Activated CD4-positive, alpha-beta T cell treated with anti-CD3 and anti-CD28 coated beads, Interleukin-2, amount 50 U/mL, for 16 hours (primary cell): ENCODE measurements around the gene FAM222A.

Experiments
- DNase-seq: peaks from one replicate; pipeline ENCODE4 v3.0.0-alpha.2; 2020

The FAM222A gene

DNA sequence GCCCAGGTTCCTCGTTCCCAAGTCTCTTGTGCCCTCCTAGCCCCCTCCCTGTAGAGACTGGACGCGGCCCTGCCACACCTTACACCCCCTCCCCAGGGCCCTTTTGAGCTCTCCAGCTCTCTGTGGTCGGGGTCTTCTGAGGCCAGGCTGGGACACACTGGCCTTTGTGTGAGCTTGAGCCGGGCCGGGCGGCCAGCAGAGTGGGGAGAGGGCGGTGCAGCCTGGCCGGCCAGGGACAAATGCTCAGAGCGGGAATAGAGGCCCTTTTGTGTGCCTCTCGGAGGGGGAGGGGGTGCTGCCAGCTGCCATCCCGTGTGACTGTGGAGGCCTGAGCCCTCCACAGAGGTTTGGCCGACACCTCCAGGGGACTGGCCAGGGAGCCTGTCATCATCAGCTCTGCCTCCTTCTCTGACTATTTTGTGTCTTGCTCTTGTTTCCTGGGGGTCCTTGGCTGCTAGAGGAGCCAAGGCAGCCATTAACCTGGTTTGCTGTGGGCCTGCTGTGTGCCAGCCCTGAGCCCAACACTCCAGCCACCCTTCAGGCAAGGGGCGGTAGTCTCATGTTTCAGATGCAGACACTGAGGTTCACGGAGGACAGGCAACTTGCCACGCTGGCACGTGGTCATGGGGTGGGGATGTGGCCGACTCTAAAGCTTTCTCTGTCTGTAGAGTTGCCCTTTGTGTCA lies 13.6 kb downstream of the FAM222A start:
- DNase-seq: no peak

- DNase-seq: no peak
These were observed 14.4 kb downstream of the FAM222A start for GRCh38 chr12:109727746-109728726.

GRCh38 chr12:109728921-109729320 lies 15.3 kb downstream of the FAM222A start:
- DNase-seq: no peak

- DNase-seq: no peak
These were observed 15.8 kb downstream of the FAM222A start for GRCh38 chr12:109729371-109729781.

DNA sequence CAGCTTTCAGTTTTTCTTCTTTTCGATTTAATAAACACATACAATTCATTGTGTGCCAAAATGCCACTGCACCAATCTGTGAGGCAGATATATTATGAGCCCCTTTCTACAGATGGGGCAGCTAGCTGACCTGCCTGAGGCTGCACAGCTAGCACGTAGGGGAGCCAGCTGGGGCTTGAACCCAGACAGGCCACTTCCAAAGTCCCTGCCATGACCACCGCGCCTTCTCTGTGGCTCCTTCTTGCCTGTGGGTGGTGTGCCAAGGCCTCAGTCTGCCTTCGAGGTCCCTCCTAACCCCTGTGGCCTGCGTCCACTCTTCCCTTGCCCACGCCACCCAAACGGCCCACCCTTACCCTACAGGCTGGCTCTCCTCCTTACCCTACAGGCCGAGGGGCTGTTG lies 16.2 kb downstream of the FAM222A start:
- no peak for DNase-seq

GRCh38 chr12:109730306-109731145 lies 16.9 kb downstream of the FAM222A start:
- no peak for DNase-seq

- no peak for DNase-seq
These were observed 17.7 kb downstream of the FAM222A start for GRCh38 chr12:109731231-109731731.

- DNase-seq: no peak
These were observed 18.2 kb downstream of the FAM222A start for GRCh38 chr12:109731806-109732205.

DNA sequence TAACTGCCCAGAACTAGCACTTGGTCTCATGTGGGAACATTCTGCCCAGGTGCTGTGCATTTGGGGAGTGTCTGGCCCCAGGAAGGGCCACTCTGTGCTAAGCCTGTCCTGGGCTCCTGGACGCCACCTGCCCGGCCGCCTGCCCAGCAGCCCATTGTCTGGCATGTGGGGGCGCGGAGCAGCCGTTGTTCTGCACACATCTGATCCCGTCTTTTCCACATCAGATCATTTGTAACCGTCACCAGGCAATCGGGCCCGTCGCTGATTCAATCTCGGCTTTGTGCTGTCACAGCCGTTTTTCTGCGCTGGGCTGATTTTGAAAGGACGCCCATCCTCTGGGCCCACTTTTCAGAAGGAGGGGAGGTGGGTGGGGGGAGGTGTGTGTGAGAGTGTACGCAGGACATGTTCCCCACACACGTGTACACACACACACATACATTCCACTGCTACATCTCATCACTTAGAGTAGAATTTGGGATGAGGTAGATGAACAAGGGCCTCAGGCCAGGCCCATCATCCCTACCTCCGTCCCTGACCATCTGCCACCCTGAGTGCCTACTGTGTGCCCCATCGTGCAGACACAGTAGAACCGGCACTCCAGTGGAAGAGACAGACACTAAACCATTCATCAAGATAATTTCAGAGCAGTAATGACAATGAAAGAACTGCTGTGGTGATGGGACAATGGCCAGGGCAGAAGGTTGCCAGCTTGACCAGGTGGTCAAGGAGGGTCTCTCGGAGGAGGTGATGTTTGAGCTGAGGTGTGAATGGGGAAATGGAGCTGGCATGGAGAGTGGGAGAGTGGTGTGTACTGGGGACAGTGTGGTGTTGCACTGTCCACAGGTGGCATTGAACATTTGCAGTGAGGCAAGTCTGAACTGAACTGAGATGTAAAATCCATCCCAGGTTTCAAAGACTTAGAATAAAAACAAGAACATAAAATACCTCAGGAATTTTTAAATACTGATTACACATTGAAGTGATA lies 19.0 kb downstream of the FAM222A start:
- no peak for DNase-seq

DNA sequence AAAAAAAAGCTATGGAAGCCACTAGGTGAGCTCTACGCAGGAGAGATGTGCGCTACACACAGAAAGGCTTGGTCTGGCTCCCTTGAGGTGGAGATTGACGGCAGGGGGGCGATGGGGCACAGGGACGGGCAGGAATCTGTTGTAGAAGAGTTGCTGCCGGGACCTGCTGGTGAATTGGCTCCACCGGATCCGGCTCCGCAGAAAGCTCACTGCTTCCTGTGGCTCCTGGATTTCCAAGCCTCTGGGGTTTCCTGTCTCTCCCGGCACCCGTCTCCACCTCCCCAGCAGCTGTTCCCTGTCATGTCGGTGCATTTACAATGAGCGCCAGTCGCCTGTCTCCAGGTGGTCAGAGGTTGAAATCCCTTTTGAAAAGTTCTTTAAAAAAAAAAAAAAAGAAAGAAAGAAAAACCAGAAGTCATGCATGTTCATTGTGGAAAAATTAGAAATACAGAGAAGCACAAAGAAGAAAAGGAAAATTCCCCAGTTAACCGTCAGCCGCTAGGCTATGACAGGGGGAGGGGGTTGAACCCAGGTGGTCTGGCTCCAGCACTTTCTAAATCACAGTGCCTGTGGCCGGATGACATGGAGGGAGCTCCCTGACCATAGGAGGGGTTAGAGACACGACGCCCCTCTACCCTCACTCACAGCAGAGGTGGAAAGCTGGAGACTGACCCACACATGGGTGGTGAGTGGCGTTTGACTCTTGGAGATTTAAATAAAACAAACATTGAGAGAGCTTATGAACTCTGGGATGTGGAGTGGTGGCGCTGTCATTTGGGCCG lies 20.8 kb downstream of the FAM222A start:
- no peak for DNase-seq

- DNase-seq: no peak
These were observed 21.5 kb downstream of the FAM222A start for GRCh38 chr12:109735051-109735521.

DNA sequence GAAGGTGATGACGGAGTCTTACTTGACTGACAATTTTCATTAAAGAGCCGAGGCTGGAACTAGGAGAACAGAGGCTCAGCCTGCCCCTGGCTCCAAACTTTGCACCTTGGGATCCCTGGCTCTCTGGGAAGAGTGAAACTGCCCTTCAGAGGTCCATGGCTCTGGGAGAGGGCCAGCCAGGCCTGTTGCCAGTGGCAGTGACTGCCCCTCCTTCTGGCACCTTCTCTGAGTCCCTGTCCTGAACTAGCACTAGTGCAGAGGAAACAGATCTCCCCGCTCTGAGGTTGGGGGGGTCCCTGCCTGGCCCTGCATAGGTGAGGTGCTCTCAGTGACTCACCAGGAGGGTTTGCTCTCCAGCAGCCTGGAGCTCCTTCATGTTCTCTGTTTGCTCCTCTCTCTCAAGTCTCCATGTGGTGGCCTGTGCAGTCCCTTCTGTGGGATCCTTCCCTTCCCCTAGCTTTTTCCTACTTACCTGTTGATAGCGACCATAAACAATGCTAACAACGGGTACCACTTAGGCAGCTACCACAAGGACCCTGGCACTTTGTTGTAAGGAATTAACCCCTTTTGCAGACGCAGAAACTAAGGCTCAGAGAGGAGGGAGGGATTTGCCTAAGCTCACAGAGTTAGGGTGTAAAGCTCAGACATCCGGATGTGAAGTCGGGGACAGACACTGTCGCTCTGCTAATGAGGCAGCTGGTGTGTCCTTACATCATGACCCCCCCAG lies 22.4 kb downstream of the FAM222A start:
- DNase-seq: no peak

DNA sequence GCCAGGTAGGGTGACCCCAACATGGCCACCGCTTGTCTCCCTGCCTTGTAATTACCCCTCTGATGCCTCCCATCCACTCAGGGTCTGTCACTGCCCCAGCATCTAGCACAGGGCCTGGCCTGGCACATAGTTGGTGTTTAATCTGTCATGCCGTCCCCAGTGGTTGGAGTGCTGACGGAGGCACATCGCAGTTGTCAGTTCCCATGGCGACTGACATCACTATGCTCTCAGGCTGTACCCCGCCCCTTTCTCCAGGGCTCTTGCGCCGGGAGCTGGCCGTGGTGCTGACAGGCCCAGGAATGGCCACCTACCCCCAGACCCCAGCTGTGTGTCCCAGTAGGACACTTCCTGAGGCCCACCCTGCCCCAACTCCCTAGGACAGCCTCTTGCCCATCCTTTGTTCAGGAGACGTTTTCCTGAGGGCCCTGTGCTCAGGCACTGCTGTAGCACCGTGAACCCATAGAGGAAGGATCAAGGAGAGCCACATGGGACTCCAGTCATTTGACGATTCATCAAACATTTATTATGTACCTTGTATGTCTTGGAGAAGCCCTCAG lies 23.0 kb downstream of the FAM222A start:
- DNase-seq: peak; percentile 33

DNA sequence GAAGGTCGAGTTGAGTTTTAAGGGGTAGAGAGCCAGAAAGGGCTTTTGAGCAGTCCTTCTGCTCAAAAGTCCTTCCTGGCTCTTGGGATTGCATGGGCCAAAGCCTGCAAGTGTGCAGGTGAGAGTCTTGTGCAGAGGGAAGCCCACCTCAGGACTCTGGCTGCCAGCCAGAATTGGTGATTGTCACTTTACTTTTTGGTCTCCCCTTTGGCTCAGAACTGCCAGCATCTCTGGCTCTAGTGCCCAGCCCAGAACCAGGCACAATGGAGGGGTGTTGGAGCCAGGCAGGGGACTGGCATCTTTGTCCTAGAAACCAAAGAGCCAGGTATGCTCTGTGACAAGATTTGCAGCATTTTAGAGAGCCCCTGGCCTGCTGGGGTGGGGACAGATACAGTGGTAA lies 23.5 kb downstream of the FAM222A start:
- DNase-seq: no peak

GRCh38 chr12:109737631-109738030 lies 24.0 kb downstream of the FAM222A start:
- DNase-seq: no peak

- DNase-seq: no peak
These were observed 24.6 kb downstream of the FAM222A start for GRCh38 chr12:109738209-109738608.

DNA sequence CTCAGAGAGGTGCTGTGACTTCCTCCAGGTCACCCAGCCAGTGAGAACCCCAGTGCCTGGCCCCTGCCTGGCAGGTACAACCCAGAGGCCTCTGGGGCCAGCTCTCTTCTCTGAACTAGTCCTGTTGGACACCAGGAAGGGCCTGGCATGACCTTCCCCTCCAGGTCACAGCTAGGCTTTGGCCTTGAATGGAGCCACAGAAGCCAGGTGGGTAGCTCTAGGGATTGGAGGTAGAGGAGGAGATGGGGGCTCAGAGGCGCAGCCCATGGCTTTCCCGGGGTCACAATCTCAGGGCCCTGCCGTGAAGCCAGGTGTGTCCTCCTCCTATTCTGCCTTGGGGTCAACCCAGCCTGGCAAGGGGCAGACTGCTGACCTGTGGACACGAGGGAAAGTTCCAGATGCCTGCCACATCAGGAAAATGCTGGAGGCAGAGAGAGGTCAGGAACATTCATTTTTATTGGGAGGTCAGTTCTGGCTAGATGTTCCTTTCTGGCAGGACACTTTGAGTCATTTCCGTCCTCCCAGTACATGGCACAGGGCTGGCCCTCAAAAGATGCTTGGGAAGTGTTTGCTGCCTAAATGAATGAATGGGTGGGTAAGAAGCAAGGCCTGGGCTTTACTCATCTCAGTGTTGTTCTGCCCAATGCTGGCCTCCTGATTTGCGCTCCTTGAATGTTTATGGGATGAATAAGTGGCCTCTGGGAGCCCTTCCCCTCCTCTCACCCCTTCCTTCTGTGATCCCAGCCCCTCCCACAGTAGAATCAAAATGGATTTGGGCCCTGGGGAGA lies 25.4 kb downstream of the FAM222A start:
- no peak for DNase-seq
